Stimulated activated CD4-positive, alpha-beta T cell treated with anti-CD3 and anti-CD28 coated beads, TNF-alpha, amount 100 ng/mL, for 48 hours (primary cell): ENCODE data around the gene MARK3.
"Not testable (repeated sequence)": the region's sequence is repeated elsewhere in the genome, so short reads cannot be mapped to it uniquely, and the experiment has no call there.

ENCODE experiments used
- DNase-seq, 3 donors: peaks; one replicate each; pipeline ENCODE4 v3.0.0-alpha.2; 2020; ENCODE audit warnings: low read depth in 3 of 3

The MARK3 gene

GRCh38 chr14:103512180-103512579 is 127.0 kb downstream of the MARK3 start:
- not testable (repeated sequence) for DNase-seq

- no peak for DNase-seq
Measured at GRCh38 chr14:103512701-103513611, 127.7 kb downstream of the MARK3 start.

- DNase-seq = no peak
Measured at GRCh38 chr14:103514596-103515421, 129.6 kb downstream of the MARK3 start.

GRCh38 chr14:103516426-103517173 is 131.4 kb downstream of the MARK3 start:
- no peak for DNase-seq

GRCh38 chr14:103517174-103517566 is 132.0 kb downstream of the MARK3 start:
- DNase-seq = no peak

- DNase-seq = no peak
Measured at GRCh38 chr14:103517721-103518421, 132.7 kb downstream of the MARK3 start.

GRCh38 chr14:103518422-103519042 is 133.3 kb downstream of the MARK3 start:
- peak; percentile 19 to 59 (median 39) for DNase-seq

GRCh38 chr14:103519043-103519836 is 134.0 kb downstream of the MARK3 start:
- DNase-seq = no peak

- no peak for DNase-seq
Measured at GRCh38 chr14:103519837-103520212, 134.6 kb downstream of the MARK3 start.

- no peak for DNase-seq
Measured at GRCh38 chr14:103520269-103520656, 135.0 kb downstream of the MARK3 start.

- peak in 2 of 3 donors; percentile 16 to 43 for DNase-seq
Measured at GRCh38 chr14:103520657-103521437, 135.6 kb downstream of the MARK3 start.

- DNase-seq = no peak
Measured at GRCh38 chr14:103521438-103521950, 136.3 kb downstream of the MARK3 start.

GRCh38 chr14:103521951-103522563 is 136.8 kb downstream of the MARK3 start:
- DNase-seq = no peak

- DNase-seq = no peak
Measured at GRCh38 chr14:103522649-103523574, 137.7 kb downstream of the MARK3 start, which contains the start of gene CKB. CKB (minus strand) TSS chr14:103522830; CDS start chr14:103522493, 337 bp downstream.

- no peak for DNase-seq
Measured at GRCh38 chr14:103523575-103523954, 138.3 kb downstream of the MARK3 start.

GRCh38 chr14:103524002-103524935 is 139.1 kb downstream of the MARK3 start:
- no peak for DNase-seq
